Activated CD4-positive, alpha-beta T cell treated with anti-CD3 and anti-CD28 coated beads, Interleukin-2, amount 50 U/mL, for 16 hours (primary cell): ENCODE results near the gene RALGAPA1.
"Not testable (repeated sequence)": the region's sequence is repeated elsewhere in the genome, so short reads cannot be mapped to it uniquely, and the experiment has no call there.

Experiments used
- DNase-seq: peaks from one replicate; pipeline ENCODE4 v3.0.0-alpha.2; 2020

Gene RALGAPA1

GRCh38 chr14:35821564-35822411 lies 12.7 kb upstream of the RALGAPA1 start:
- DNase-seq: peak; percentile 44

GRCh38 chr14:35819591-35820540 lies 10.8 kb upstream of the RALGAPA1 start:
- no peak for DNase-seq

- DNase-seq: peak; percentile 45
Observed at GRCh38 chr14:35818346-35819115, 9.4 kb upstream of the RALGAPA1 start.

- DNase-seq: peak; percentile 87
Observed at GRCh38 chr14:35814371-35815005, 5.4 kb upstream of the RALGAPA1 start.

- no peak for DNase-seq
Observed at GRCh38 chr14:35810963-35811362, 1.9 kb upstream of the RALGAPA1 start.

- no peak for DNase-seq
Observed at GRCh38 chr14:35809597-35809996, 502 bp upstream of the RALGAPA1 start.

- DNase-seq: peak; percentile 40
Observed at GRCh38 chr14:35808076-35808637, 938 bp downstream of the RALGAPA1 start.

GRCh38 chr14:35807131-35807961 lies 1.7 kb downstream of the RALGAPA1 start:
- peak; percentile 14 for DNase-seq

- DNase-seq: no peak
Observed at GRCh38 chr14:35806006-35806907, 2.8 kb downstream of the RALGAPA1 start.

- DNase-seq: no peak
Observed at GRCh38 chr14:35797796-35798195, 11.3 kb downstream of the RALGAPA1 start.

- DNase-seq: peak; percentile 8
Observed at GRCh38 chr14:35789651-35790050, 19.4 kb downstream of the RALGAPA1 start.

GRCh38 chr14:35786856-35787255 lies 22.2 kb downstream of the RALGAPA1 start:
- DNase-seq: peak; percentile 19

- DNase-seq: no peak
Observed at GRCh38 chr14:35783699-35784098, 25.4 kb downstream of the RALGAPA1 start.

- no peak for DNase-seq
Observed at GRCh38 chr14:35779368-35779767, 29.7 kb downstream of the RALGAPA1 start.

- DNase-seq: not testable (repeated sequence)
Observed at GRCh38 chr14:35777550-35777949, 31.5 kb downstream of the RALGAPA1 start.

- no peak for DNase-seq
Observed at GRCh38 chr14:35776823-35777222, 32.3 kb downstream of the RALGAPA1 start.

- not testable (repeated sequence) for DNase-seq
Observed at GRCh38 chr14:35776085-35776484, 33.0 kb downstream of the RALGAPA1 start.

- DNase-seq: peak; percentile 23
Observed at GRCh38 chr14:35766700-35767082, 42.4 kb downstream of the RALGAPA1 start.

GRCh38 chr14:35766036-35766699 lies 42.9 kb downstream of the RALGAPA1 start:
- no peak for DNase-seq
